ENCODE data around the gene TMEM255B.

The TMEM255B gene

GRCh38 chr13:113775451-113776145 is 16.6 kb downstream of the TMEM255B start:
- TF ChIP-seq, protein P1, sequence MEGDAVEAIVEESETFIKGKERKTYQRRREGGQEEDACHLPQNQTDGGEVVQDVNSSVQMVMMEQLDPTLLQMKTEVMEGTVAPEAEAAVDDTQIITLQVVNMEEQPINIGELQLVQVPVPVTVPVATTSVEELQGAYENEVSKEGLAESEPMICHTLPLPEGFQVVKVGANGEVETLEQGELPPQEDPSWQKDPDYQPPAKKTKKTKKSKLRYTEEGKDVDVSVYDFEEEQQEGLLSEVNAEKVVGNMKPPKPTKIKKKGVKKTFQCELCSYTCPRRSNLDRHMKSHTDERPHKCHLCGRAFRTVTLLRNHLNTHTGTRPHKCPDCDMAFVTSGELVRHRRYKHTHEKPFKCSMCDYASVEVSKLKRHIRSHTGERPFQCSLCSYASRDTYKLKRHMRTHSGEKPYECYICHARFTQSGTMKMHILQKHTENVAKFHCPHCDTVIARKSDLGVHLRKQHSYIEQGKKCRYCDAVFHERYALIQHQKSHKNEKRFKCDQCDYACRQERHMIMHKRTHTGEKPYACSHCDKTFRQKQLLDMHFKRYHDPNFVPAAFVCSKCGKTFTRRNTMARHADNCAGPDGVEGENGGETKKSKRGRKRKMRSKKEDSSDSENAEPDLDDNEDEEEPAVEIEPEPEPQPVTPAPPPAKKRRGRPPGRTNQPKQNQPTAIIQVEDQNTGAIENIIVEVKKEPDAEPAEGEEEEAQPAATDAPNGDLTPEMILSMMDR (IDR thresholded peaks at IDR 0.05; ENCODE audit: low read length), result no peak
- no peak for TF ChIP-seq EZH2 (IDR thresholded peaks at IDR 0.05; ENCODE audit: borderline replicate concordance, low read length)
- Histone ChIP-seq H3K4me1 (ENCODE audit: insufficient read depth, low read length, severe bottlenecking) (no peaks in the 10 kb centered on the region), H3K4me3 (ENCODE audit: low read depth, low read length, poor library complexity, severe bottlenecking) (no peak overlapping the region)

DNA sequence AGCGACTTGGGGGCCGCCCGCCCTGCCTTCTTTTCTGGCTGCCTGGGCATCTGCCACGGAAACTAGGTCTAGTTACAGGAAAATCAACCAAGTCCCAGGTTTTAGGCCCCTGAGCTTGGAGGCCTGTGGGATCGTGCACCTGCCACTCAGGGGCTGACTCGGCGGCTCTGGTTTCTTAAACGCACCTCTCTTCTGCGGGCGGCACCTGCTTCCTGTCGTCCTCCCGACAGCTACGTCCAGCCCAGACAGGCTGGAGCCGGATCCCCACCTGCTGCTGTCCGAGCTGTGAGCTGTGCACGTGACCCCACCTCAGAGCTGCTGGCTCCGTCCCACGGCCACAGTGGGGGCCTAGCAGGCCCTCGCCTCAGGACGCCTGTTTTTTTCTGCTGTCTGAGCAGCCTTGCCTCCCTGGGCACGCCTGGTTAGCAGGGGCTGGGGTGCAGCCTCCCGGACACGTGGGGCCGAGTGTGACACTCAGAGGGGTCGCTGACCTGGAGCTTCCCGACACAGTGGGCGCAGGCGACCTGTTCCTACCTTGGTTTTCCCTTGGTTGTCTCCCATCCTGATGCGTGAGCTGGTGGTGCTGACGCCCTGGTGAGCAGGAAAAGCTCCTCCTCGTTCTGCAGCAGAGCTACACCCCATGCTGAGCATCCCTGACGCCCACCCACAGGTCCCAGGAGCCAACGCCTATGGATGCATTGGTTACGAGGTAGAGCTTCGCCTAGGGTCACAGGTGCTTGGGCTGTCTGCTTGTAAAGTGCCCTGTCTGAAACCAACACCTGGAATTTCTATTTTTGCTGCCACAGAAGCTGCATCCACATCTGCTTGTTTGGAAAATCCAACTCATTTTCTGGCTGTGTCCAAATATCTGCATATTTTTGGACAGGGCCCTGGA is 17.5 kb downstream of the TMEM255B start:
- Histone ChIP-seq H3K4me2 (ENCODE audit: low read length) (no peak overlapping the region), H3K9ac (ENCODE audit: low read length) (no peak overlapping the region), H2AFZ (ENCODE audit: low read length) (no peak overlapping the region), H3K79me2 (ENCODE audit: insufficient read depth, low read length) (no peaks in the 10 kb centered on the region), H3K27ac (ENCODE audit: low read depth, low read length, poor library complexity, severe bottlenecking) (no peak overlapping the region), H3K9me3 (ENCODE audit: low read length) (no peaks in the 10 kb centered on the region), H3F3A (ENCODE audit: insufficient read depth, low read length) (no peaks in the 10 kb centered on the region), H3K36me3 (ENCODE audit: insufficient read depth, low read length) (no peaks in the 10 kb centered on the region), H4K20me1 (ENCODE audit: insufficient read depth, low read length) (no peaks in the 10 kb centered on the region), H3K9me2 (ENCODE audit: low read depth, low read length) (no peaks in the 10 kb centered on the region), H3K27me3 (ENCODE audit: insufficient read depth, low read length) (peaks cover 4% of the 10 kb centered on the region; the same call in 1 of the 2 replicates), H3K4me3 (ENCODE audit: low read depth, low read length, poor library complexity, severe bottlenecking) (no peak overlapping the region), H3K4me1 (ENCODE audit: insufficient read depth, low read length, severe bottlenecking) (no peaks in the 10 kb centered on the region)
- TF ChIP-seq, protein P1 (IDR thresholded peaks at IDR 0.05; ENCODE audit: low read length), result no peak
- no peak for TF ChIP-seq EZH2 (IDR thresholded peaks at IDR 0.05; ENCODE audit: borderline replicate concordance, low read length)

More at GRCh38 chr13:113775451-113776145, 16.6 kb downstream of the TMEM255B start:
- Histone ChIP-seq H3K9ac (ENCODE audit: low read length) (no peak overlapping the region), H3K79me2 (ENCODE audit: insufficient read depth, low read length) (no peaks in the 10 kb centered on the region), H3K9me3 (ENCODE audit: low read length) (no peaks in the 10 kb centered on the region), H3K27ac (ENCODE audit: low read depth, low read length, poor library complexity, severe bottlenecking) (no peak overlapping the region), H3K27me3 (ENCODE audit: insufficient read depth, low read length) (peaks cover 4% of the 10 kb centered on the region; the same call in 1 of the 2 replicates), H2AFZ (ENCODE audit: low read length) (no peak overlapping the region), H4K20me1 (ENCODE audit: insufficient read depth, low read length) (no peaks in the 10 kb centered on the region), H3K36me3 (ENCODE audit: insufficient read depth, low read length) (no peaks in the 10 kb centered on the region), H3K4me2 (ENCODE audit: low read length) (no peak overlapping the region), H3F3A (ENCODE audit: insufficient read depth, low read length) (no peaks in the 10 kb centered on the region), H3K9me2 (ENCODE audit: low read depth, low read length) (no peaks in the 10 kb centered on the region)

- Histone ChIP-seq H3K9me3 (ENCODE audit: low read length) (no peaks in the 10 kb centered on the region), H3K27me3 (ENCODE audit: insufficient read depth, low read length) (no peaks in the 10 kb centered on the region; the same call in 1 of the 2 replicates), H2AFZ (ENCODE audit: low read length) (no peak overlapping the region), H3K79me2 (ENCODE audit: insufficient read depth, low read length) (no peaks in the 10 kb centered on the region), H3K36me3 (ENCODE audit: insufficient read depth, low read length) (no peaks in the 10 kb centered on the region), H3K9ac (ENCODE audit: low read length) (no peak overlapping the region), H3K9me2 (ENCODE audit: low read depth, low read length) (no peaks in the 10 kb centered on the region), H4K20me1 (ENCODE audit: insufficient read depth, low read length) (no peaks in the 10 kb centered on the region), H3K27ac (ENCODE audit: low read depth, low read length, poor library complexity, severe bottlenecking) (no peak overlapping the region), H3K4me3 (ENCODE audit: low read depth, low read length, poor library complexity, severe bottlenecking) (no peak overlapping the region), H3F3A (ENCODE audit: insufficient read depth, low read length) (no peaks in the 10 kb centered on the region), H3K4me1 (ENCODE audit: insufficient read depth, low read length, severe bottlenecking) (no peaks in the 10 kb centered on the region), H3K4me2 (ENCODE audit: low read length) (no peak overlapping the region)
- no peak for TF ChIP-seq EZH2 (IDR thresholded peaks at IDR 0.05; ENCODE audit: borderline replicate concordance, low read length)
These were observed 18.6 kb downstream of the TMEM255B start for GRCh38 chr13:113777311-113778260.

Measured in OCI-LY1 (cell line).